GM21723 (cell line): ENCODE results near the gene RCCD1.

Experiments
- ATAC-seq: cut with Tn5 transposase; IDR thresholded peaks from one replicate; pipeline ENCODE4 v1.9.1; 2021; ENCODE audit warnings: mild to moderate bottlenecking, moderate library complexity; ENCODE audit not compliant: unreplicated experiment

Gene RCCD1

DNA sequence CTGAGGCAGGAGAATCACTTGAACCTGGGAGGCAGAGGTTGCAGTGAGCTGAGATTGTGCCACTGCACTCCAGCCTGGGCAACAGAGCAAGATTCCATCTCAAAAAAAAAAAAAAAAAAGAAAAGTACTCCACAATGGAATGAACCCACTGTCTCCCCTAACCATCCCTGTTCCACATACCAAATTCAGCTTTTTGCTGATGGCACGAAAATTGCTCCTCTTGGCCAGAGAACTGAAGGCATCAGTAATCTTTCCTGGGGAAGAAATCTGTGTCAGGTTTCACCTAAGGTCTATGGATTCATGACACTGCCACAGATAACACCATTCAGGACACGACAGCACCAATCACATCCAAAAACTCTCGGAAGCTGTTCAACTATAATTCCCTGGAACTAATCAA is 46.5 kb downstream of the RCCD1 start:
- ATAC-seq: no peak

DNA sequence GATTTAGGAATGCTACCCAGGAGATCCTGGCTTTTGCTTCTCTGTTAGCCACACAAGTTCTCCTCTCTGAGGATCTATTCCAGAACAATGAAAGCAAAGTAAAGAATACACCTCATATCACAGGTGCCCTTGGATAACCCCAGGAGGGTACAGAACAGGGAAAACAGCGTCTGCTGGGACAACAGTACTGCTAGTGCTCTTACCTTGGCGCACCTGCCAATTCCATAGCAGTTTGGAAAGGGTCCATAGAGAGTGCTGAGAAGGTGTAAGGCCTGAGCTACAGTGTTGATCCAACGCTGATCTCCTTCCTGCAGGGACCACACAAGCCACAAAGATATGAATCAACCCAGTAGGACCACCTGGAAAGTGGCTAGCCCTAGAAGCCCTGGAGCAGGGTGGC is 52.6 kb downstream of the RCCD1 start:
- ATAC-seq: no peak
